Left ventricle myocardium inferior (tissue), 1 donor: Measurements from ENCODE around the gene RALY. TPM values are rescaled to one million over a fixed set of nuclear protein-coding genes. Genes with fewer than 3 reads are reported as not detected.

Experiments used
- DNase-seq: peaks from one replicate; pipeline ENCODE4 v3.0.0-alpha.2; 2020
- H3K27ac ChIP-seq: fragments of 200-600 bp; replicated peaks from 2 replicates; pipeline ENCODE4 v1.8.0; 2021
- H3K27me3 ChIP-seq: fragments of 200-600 bp; 2 replicates; pipeline ENCODE4 v1.8.0; 2021; ENCODE audit warnings: low read depth
- H3K36me3 ChIP-seq: fragments of 200-600 bp; 2 replicates; pipeline ENCODE4 v1.8.0; 2021
- H3K4me1 ChIP-seq: fragments of 200-600 bp; 2 replicates; pipeline ENCODE4 v1.8.0; 2021
- H3K4me3 ChIP-seq: fragments of 200-600 bp; 2 replicates; pipeline ENCODE4 v1.8.0; 2021; ENCODE audit warnings: mild to moderate bottlenecking, moderate library complexity
- H3K9me3 ChIP-seq: fragments of 200-600 bp; replicated peaks from 2 replicates; pipeline ENCODE4 v1.8.0; 2021
- intact Hi-C: fragments of 100-400 bp; cut with micrococcal nuclease; formaldehyde crosslinking; loops from one replicate; pipeline ENCODE4 v1.11.0; 2022
- long read RNA-seq: library from polyadenylated mRNA; unstranded; transcript quantifications from one replicate; pipeline ENCODE4 v2.0.0, GENCODE V29; 2021
- total RNA-seq: library from RNA; stranded (reverse); fragmentation: NEBNext Ultra II Directional; extraction: Animal tissue kit (Norgen Biotek cat#: 25700); gene quantifications from one replicate; pipeline ENCODE4 v1.2.1, GENCODE V29; 2021
- TF ChIP-seq, protein P1 (sequence below): fragments of 200-600 bp; IDR thresholded peaks from 2 replicates; pipeline ENCODE4 v1.8.0; 2021; ENCODE audit warnings: antibody characterized with exemption, mild to moderate bottlenecking, borderline replicate concordance
- donor health status: DM: no; HTN: yes; CAD: no; lungs with severe emphysema.

Gene RALY
- total RNA-seq, result 107 TPM
- long read RNA-seq, full-length matches to known transcripts, result 245 of 273 reads
- long read RNA-seq, partial matches to known transcripts, result 15 of 273 reads
- long read RNA-seq, other reads (novel, unspliced or antisense), result 13 of 273 reads

DNA sequence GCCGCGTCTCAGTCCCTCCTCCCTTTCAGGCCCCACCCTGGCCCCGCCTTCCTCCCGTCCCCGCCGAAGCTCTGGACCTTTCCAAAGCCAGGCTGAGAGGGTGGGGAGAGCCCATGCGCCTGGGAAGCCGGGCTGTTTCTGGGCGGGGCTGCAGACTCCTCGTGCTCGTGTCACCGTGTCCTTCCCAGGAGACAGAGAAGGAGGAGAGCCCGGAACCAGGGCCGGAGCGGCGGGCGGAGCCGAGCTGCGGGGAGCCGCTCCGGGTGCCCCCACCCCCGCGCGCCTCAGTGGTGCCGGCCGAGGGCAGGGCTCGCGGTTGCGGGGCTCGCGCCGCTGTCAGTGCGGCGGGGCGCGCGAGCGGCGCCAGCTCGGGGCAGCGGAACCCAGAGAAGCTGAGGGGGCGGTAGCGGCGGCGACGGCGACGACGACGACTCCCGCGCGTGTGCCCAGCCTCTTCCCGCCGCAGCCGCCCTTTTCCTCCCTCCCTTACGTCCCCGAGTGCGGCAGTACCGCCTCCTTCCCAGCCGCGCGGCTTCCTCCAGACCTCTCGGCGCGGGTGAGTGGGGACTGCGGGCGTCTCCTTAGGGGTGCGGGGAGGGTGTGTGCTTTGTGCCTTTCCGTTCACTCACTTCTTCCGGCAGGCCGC lies at the start of gene RALY:
RALY (plus strand) TSS at position 336 of the 646 bp plus-strand sequence. CDS start 78,164 bp downstream, outside the sequence.
- peak; percentile 98 for DNase-seq
- no peaks in the 10 kb centered on the region for H3K9me3 ChIP-seq
- no peaks in the 10 kb centered on the region for H3K36me3 ChIP-seq
- peak within 1 kb of the TSS; percentile 88 for H3K4me3 ChIP-seq
- TF ChIP-seq, protein P1, sequence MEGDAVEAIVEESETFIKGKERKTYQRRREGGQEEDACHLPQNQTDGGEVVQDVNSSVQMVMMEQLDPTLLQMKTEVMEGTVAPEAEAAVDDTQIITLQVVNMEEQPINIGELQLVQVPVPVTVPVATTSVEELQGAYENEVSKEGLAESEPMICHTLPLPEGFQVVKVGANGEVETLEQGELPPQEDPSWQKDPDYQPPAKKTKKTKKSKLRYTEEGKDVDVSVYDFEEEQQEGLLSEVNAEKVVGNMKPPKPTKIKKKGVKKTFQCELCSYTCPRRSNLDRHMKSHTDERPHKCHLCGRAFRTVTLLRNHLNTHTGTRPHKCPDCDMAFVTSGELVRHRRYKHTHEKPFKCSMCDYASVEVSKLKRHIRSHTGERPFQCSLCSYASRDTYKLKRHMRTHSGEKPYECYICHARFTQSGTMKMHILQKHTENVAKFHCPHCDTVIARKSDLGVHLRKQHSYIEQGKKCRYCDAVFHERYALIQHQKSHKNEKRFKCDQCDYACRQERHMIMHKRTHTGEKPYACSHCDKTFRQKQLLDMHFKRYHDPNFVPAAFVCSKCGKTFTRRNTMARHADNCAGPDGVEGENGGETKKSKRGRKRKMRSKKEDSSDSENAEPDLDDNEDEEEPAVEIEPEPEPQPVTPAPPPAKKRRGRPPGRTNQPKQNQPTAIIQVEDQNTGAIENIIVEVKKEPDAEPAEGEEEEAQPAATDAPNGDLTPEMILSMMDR, result no peak
- H3K27me3 ChIP-seq, result no peaks in the 10 kb centered on the region
- H3K4me1 ChIP-seq, result peaks cover 62% of the 10 kb centered on the region
- intact Hi-C loops, result no loop called here
- H3K27ac ChIP-seq, result peak within 1 kb of the TSS; percentile 99

DNA sequence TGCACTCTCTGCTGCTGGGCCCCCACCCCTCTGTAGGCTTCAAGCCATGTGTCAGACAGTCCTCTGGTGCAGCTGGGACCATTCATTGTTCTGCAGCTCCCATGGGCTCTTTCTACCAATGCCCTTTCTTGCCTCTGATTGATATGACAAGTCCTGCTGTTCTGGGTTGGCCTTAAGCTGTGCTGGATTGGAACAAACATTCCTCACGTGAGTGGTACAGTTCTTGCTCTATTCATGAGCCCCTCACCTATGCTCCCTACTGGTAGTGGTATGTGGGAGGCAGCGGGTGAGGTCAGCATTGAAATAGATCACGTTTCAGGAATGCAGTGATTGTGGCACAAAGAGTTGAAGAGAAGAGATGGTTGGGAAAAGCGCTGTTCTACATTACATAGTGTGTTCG lies 48.8 kb upstream of the RALY start:
- H3K36me3 ChIP-seq, result no peaks in the 10 kb centered on the region
- intact Hi-C loops, result no loop called here
- H3K4me1 ChIP-seq, result no peaks in the 10 kb centered on the region
- TF ChIP-seq, protein P1, result no peak
- H3K27ac ChIP-seq, result no peak overlapping the region
- no peak overlapping the region for H3K4me3 ChIP-seq
- DNase-seq, result no peak
- peaks cover 25% of the 10 kb centered on the region for H3K9me3 ChIP-seq
- H3K27me3 ChIP-seq, result no peaks in the 10 kb centered on the region

DNA sequence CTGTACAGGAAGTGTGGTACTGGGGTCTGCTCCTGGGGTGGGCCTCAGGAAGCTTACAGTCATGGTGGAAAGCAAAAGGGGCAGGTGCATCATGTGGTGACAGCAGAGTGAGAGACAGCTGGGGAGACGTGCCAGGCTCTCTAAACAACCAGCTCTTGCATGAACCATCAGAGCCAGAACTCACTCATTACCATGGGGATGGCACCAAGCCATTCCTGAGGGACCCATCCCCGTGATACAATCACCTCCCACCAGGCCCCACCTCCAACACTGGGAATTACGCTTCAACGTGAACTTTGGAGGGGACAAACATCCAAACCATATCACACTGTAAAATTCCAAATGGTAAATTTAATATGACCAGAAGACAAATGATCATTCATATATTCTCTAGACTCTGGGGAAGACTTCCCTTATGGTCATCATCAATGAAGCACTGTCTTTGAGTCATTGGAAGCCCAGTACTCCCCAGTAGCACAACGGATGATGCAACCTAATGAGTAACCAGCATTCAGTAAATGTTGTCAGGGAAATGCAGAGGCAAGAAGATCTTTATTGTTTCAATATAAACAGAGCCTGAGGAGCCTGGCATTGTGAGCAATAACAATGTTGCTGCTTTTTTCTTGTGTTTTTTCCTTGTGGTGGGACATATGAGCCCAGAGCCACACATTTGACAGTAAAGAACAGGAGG lies 48.2 kb upstream of the RALY start:
- no peak for DNase-seq
- H3K36me3 ChIP-seq, result no peaks in the 10 kb centered on the region
- no peaks in the 10 kb centered on the region for H3K27me3 ChIP-seq
- no peaks in the 10 kb centered on the region for H3K4me1 ChIP-seq
- no peak overlapping the region for H3K4me3 ChIP-seq
- intact Hi-C loops, result no loop called here
- H3K27ac ChIP-seq, result no peak overlapping the region
- H3K9me3 ChIP-seq, result peaks cover 32% of the 10 kb centered on the region
- TF ChIP-seq, protein P1, result no peak

DNA sequence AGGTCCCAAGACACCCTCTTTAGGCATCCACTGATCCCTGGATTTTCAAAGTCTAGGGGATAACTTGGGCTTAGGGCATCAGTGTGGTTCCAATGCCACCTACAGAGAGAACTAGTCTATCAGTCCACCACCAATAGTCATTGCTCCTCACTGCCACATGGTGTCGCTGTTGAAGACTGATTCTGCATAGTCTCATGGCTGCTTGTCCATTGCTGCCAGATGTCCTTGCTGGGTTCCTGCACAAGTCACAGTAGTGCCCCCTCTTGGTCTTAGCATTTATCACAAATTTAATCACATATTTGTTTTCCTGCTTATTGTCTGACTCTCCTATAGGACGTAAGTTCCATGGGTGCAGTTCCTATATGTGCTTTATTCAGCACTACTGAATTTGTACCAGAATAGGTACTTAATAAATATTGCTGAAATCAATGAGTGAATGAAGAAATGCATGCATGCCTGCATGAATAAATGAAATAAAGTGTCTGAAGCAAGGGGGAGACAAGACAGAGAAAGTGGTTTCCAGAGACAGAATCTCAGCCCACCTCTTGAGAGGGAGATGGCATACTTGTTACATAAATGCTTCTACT lies 45.9 kb upstream of the RALY start:
- Histone ChIP-seq H3K4me3 (no peak overlapping the region), H3K27me3 (no peaks in the 10 kb centered on the region), H3K9me3 (peaks cover 33% of the 10 kb centered on the region), H3K27ac (no peak overlapping the region), H3K4me1 (no peaks in the 10 kb centered on the region), H3K36me3 (no peaks in the 10 kb centered on the region)
- TF ChIP-seq, protein P1, result peak; percentile 54
- DNase-seq, result no peak
- intact Hi-C loops, result no loop called here

DNA sequence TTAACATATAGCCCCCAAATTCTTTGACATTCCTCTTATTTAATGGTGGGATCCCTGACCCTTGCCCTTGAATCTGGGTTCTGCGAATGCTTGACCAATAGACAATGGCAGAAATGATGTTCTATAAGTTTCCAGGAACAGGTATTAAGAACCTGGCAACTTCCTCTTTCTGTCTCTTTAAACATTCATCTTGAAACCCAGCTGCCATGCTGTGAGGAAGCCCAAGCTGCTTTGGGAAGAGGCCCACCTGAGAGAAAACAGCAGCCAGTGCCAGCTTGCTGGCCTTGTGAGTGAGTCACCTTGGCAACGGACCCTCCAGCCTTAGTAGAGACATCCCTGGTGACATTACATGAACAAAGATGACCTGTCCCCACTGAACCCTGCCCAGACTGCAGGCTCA lies 45.2 kb upstream of the RALY start:
- no peak overlapping the region for H3K27ac ChIP-seq
- no peak overlapping the region for H3K4me3 ChIP-seq
- H3K4me1 ChIP-seq, result no peaks in the 10 kb centered on the region
- TF ChIP-seq, protein P1, result no peak
- intact Hi-C loops, result no loop called here
- peaks cover 33% of the 10 kb centered on the region for H3K9me3 ChIP-seq
- H3K27me3 ChIP-seq, result no peaks in the 10 kb centered on the region
- no peak for DNase-seq
- no peaks in the 10 kb centered on the region for H3K36me3 ChIP-seq
